GM23248 (cell line): ENCODE measurements around the gene UBE2E3. TPM values are rescaled to one million over a fixed set of nuclear protein-coding genes. Genes with fewer than 3 reads are reported as not detected.

Experiments used
- DNase-seq: peaks from one replicate; pipeline ENCODE4 v3.0.0-alpha.2; 2015
- H2AFZ ChIP-seq: fragments of 200-600 bp; sonication (generic); 2 replicates; pipeline ENCODE4 v1.6.1; 2016; ENCODE audit warnings: antibody characterized with exemption
- H3F3A ChIP-seq: fragments of 200-600 bp; sonication (generic); 2 replicates; pipeline ENCODE4 v1.6.1; 2016; ENCODE audit warnings: mild to moderate bottlenecking, antibody characterized with exemption, mixed run types; ENCODE audit not compliant: insufficient read depth
- H3K27ac ChIP-seq: fragments of 200-600 bp; sonication (generic); 2 replicates; pipeline ENCODE4 v1.5.1; 2016; ENCODE audit warnings: mild to moderate bottlenecking
- H3K27me3 ChIP-seq: fragments of 200-600 bp; sonication (generic); replicated peaks from 2 replicates; pipeline ENCODE4 v1.6.1; 2016; ENCODE audit warnings: mild to moderate bottlenecking; ENCODE audit not compliant: insufficient read depth
- H3K36me3 ChIP-seq: fragments of 200-600 bp; sonication (generic); 2 replicates; pipeline ENCODE4 v1.6.1; 2016; ENCODE audit warnings: low read depth, mild to moderate bottlenecking
- H3K4me1 ChIP-seq: fragments of 200-600 bp; sonication (generic); 2 replicates; pipeline ENCODE4 v1.6.1; 2016; ENCODE audit warnings: mild to moderate bottlenecking; ENCODE audit not compliant: insufficient read depth
- H3K4me2 ChIP-seq: fragments of 200-600 bp; sonication (generic); one replicate; pipeline ENCODE4 v1.6.1; 2016; ENCODE audit warnings: mild to moderate bottlenecking; ENCODE audit not compliant: unreplicated experiment
- H3K4me3 ChIP-seq: fragments of 200-600 bp; sonication (generic); 2 replicates; pipeline ENCODE4 v1.5.1; 2016; ENCODE audit warnings: mild to moderate bottlenecking
- H3K79me2 ChIP-seq: fragments of 200-600 bp; sonication (generic); 2 replicates; pipeline ENCODE4 v1.6.1; 2016; ENCODE audit warnings: mild to moderate bottlenecking; ENCODE audit not compliant: insufficient read depth
- H3K9ac ChIP-seq: fragments of 200-600 bp; sonication (generic); 2 replicates; pipeline ENCODE4 v1.6.1; 2016; ENCODE audit warnings: mild to moderate bottlenecking
- H3K9me2 ChIP-seq: fragments of 200-600 bp; sonication (generic); 2 replicates; pipeline ENCODE4 v1.6.1; 2016; ENCODE audit warnings: mixed run types, mild to moderate bottlenecking, moderate library complexity; ENCODE audit not compliant: insufficient read depth
- H3K9me3 ChIP-seq: fragments of 200-600 bp; sonication (generic); one replicate; pipeline ENCODE4 v1.6.1; 2017; ENCODE audit warnings: low read depth
- H4K20me1 ChIP-seq: fragments of 200-600 bp; sonication (generic); 2 replicates; pipeline ENCODE4 v1.6.0; 2016; ENCODE audit not compliant: insufficient read depth
- EZH2 ChIP-seq: fragments of 200-600 bp; sonication (generic); IDR thresholded peaks from 2 replicates; pipeline ENCODE4 v1.6.1; 2018; ENCODE audit warnings: antibody characterized with exemption, mild to moderate bottlenecking; ENCODE audit not compliant: insufficient read depth, poor library complexity, severe bottlenecking
- EZH2phosphoT487 ChIP-seq: fragments of 200-600 bp; sonication (generic); IDR thresholded peaks from 2 replicates; pipeline ENCODE4 v1.6.1; 2018; ENCODE audit warnings: antibody characterized with exemption, moderate library complexity, mild to moderate bottlenecking, low read depth; ENCODE audit not compliant: insufficient read depth
- WGBS, 2 experiments: methylation state at CpG; one replicate each; pipeline ENCODE4 v1.1.6; 2015 to 2017; ENCODE audit warnings: low lambda C conversion rate in 2 of 2, low coverage in 1 of 2; ENCODE audit errors: missing lambda C conversion rate in 2 of 2; 5-methylcytosine and 5-hydroxymethylcytosine counted together
- in situ Hi-C: fragments of 300-500 bp; cut with MboI; formaldehyde crosslinking; loops from 2 replicates; pipeline ENCODE4 v1.15.0; 2020
- polyA plus RNA-seq: library from polyadenylated mRNA; unstranded; fragments of >200 nt; fragmentation: Nextera tagmentation; extraction: Ambion mirVana; gene quantifications from 2 replicates; pipeline ENCODE4 v1.2.1, GENCODE V29; 2016
- total RNA-seq: library from RNA; depleted of rRNA; stranded (reverse); fragments of >200 nt; shearing (Covaris generic); gene quantifications from 2 replicates; pipeline ENCODE4 v1.2.3, GENCODE V29; 2014

The UBE2E3 gene
- total and polyA plus RNA-seq, 2 experiments from 2014 or later: 142 to 168 TPM

DNA sequence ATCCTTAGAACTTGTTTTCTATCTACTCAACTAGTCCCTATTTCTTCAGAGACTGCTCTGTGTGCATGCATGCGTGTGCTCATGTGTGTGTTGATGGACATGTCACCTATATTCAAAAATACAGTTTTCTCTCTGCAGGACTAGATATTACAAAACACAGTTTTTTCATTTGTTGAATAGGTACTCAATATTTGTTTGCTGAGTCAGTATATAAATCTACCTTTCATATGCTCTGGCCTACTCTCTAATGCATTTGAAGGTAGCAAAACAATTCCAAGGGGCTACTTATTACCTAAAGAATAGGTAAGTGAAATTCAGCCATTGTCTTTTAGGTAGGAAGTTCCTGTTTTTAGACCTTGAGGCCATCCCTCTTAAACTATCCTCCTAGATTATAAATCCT is 8.6 kb upstream of the UBE2E3 start:
- no peak for TF ChIP-seq EZH2
- no peak for TF ChIP-seq EZH2phosphoT487
- in situ Hi-C loops: no loop called here

DNA sequence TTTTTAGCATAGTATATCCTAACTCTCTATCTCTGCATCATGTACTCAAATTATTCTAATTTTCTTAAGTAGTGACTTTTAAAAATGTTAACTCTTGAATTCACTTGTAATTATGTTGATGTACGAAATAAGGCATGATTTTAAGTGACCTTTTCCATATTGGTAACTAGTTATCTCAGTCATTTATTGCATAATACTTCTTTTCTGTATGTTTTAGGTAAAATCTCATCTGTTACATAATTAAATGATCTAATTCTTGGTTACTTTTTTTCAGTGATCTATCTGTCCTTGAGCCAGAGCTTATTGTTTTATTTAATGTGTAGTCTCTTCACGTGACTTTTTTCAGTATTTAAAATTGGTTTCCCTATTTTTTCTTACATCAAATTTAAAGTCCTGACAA is 4.8 kb upstream of the UBE2E3 start:
- no peak for DNase-seq
- Histone ChIP-seq H3K27ac (no peak overlapping the region), H4K20me1 (no peaks in the 10 kb centered on the region), H3K9ac (no peak overlapping the region), H3K4me1 (peaks cover 9% of the 10 kb centered on the region), H3K4me2 (no peak overlapping the region), H3K4me3 (no peak overlapping the region), H3K36me3 (no peaks in the 10 kb centered on the region), H3F3A (peaks cover 17% of the 10 kb centered on the region), H3K27me3 (no peaks in the 10 kb centered on the region), H3K9me3 (no peaks in the 10 kb centered on the region), H3K9me2 (no peaks in the 10 kb centered on the region), H3K79me2 (no peaks in the 10 kb centered on the region), H2AFZ (no peak overlapping the region)
- 72% methylated on average over 2 of the region's 2 CpGs for WGBS, 2 experiments
- in situ Hi-C loops: no loop called here
- TF ChIP-seq EZH2 (no peak), EZH2phosphoT487 (no peak)

More for the DNA sequence above, 8.6 kb upstream of the UBE2E3 start:
- Histone ChIP-seq H3K27me3 (no peaks in the 10 kb centered on the region), H2AFZ (no peak overlapping the region), H3F3A (no peaks in the 10 kb centered on the region), H3K4me3 (no peak overlapping the region), H3K36me3 (no peaks in the 10 kb centered on the region), H3K27ac (no peak overlapping the region), H3K4me2 (no peak overlapping the region), H3K79me2 (no peaks in the 10 kb centered on the region), H4K20me1 (no peaks in the 10 kb centered on the region), H3K4me1 (no peaks in the 10 kb centered on the region), H3K9ac (no peak overlapping the region), H3K9me2 (no peaks in the 10 kb centered on the region), H3K9me3 (no peaks in the 10 kb centered on the region)
- DNase-seq: no peak
- WGBS, 2 experiments: 94 to 96% methylated on average over 1 of the region's 1 CpG

DNA sequence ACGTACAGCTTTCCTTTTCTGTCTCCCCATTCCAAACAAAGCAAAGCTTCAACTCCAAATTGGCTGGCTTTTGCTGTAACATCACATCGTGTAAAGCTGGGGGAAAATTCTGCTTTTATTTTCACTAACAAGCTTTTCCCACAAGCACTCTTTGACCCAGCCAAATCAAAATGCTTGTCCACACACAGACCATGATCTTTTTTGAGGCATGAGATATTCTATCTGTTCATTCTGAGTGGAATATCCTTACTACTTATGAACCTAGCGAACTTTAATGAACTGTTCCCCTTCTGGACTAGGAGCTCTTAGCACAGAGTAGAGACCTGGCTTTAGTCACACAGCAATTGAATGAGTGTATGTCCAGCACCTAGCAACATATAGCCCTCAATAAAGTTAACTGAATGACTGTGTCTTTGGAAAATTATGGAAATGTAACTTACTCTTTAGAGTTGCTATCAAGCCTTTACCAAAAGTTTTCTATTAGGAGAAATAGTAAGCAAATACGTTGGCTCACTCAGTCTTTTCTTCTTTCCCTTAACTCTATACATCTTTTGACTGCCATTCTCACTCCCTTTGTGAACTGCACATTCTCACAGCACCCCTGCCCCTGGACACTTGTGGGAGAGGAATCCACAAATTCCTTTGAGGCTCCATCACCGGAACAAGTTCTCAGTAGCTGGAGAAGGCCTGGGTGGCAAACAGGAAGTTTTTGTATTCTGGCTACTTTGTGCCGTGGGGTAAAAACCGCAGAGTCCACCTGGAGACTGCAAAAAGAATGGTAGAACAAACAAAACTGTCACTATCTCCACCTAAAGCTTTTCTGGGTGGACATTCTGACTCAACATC is 1.3 kb upstream of the UBE2E3 start:
- Histone ChIP-seq H3K36me3 (peaks cover 9% of the 10 kb centered on the region; the same call in 1 of the 2 replicates), H3K4me3 (peak overlapping the region; percentile 76), H3K79me2 (peaks cover 30% of the 10 kb centered on the region), H3K27me3 (no peaks in the 10 kb centered on the region), H4K20me1 (no peaks in the 10 kb centered on the region), H3K4me2 (peak overlapping the region; percentile 87), H3K4me1 (peaks cover 30% of the 10 kb centered on the region), H3K9me3 (no peaks in the 10 kb centered on the region), H3K9ac (peak overlapping the region; percentile 78), H3F3A (peaks cover 34% of the 10 kb centered on the region), H3K27ac (peak overlapping the region; percentile 80), H3K9me2 (no peaks in the 10 kb centered on the region), H2AFZ (peak overlapping the region; percentile 95)
- 30 to 31% methylated on average over 7 of the region's 7 CpGs for WGBS, 2 experiments
- no peak for TF ChIP-seq EZH2
- no peak for TF ChIP-seq EZH2phosphoT487
- DNase-seq: peak; percentile 77
- in situ Hi-C loops: no loop called here

DNA sequence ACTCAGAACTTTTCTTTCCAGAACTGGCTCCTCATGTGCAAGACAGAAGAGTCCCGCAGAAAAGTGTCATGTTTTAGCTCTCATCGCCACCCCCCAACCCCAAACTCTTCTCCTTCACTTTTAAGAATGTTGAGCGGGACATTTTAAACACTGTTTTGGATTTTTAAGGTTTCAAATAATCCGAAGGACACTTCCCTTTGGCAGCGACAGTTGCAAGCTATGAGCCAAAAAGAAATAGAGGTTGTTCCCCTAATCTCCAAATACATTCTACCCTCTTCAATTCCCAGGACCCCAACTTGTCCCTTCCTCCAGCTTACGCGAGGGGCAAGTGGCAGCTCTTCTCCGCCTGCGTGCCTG is 678 bp upstream of the UBE2E3 start:
- peaks cover 36% of the 10 kb centered on the region for H3K79me2 ChIP-seq
- H3K4me3 ChIP-seq: peak overlapping the region; percentile 76
- H3K27ac ChIP-seq: peak overlapping the region; percentile 80
- H3K9me2 ChIP-seq: no peaks in the 10 kb centered on the region
- no peaks in the 10 kb centered on the region for H3K27me3 ChIP-seq
- peaks cover 36% of the 10 kb centered on the region for H3K4me1 ChIP-seq
- peak overlapping the region; percentile 87 for H3K4me2 ChIP-seq
- no peaks in the 10 kb centered on the region for H3K9me3 ChIP-seq
- no peak for TF ChIP-seq EZH2
- no peak for TF ChIP-seq EZH2phosphoT487
- no peak for DNase-seq
- H3K36me3 ChIP-seq: peaks cover 15% of the 10 kb centered on the region
- in situ Hi-C loops: no loop called here
- H3F3A ChIP-seq: peaks cover 34% of the 10 kb centered on the region
- no peaks in the 10 kb centered on the region for H4K20me1 ChIP-seq
- H2AFZ ChIP-seq: peak overlapping the region; percentile 95
- 6 to 8% methylated on average over 9 of the region's 9 CpGs for WGBS, 2 experiments
- H3K9ac ChIP-seq: peak overlapping the region; percentile 78
